Lower leg skin (tissue), 4 donors: ENCODE data around the gene PDRG1. TPM values are rescaled to one million over a fixed set of nuclear protein-coding genes. Genes with fewer than 3 reads are reported as not detected.

Source experiments
- DNase-seq, 2 donors: peaks; one replicate each; pipeline ENCODE4 v3.0.0-alpha.2; 2019; ENCODE audit warnings: low spot score in 2 of 2
- H3K4me3 ChIP-seq: fragments of 200-600 bp; sonication (generic); 2 replicates; pipeline ENCODE4 v1.5.1; 2017; ENCODE audit warnings: mild to moderate bottlenecking, low read depth; ENCODE audit not compliant: poor library complexity, severe bottlenecking
- CTCF ChIP-seq, 3 donors: fragments of 450-650 bp; IDR thresholded peaks; one replicate each; pipeline ENCODE4 v1.5.1; 2016; ENCODE audit warnings: antibody characterized with exemption in 3 of 3, mild to moderate bottlenecking in 3 of 3, moderate library complexity in 2 of 3
- POLR2A ChIP-seq, 2 donors: fragments of 450-650 bp; IDR thresholded peaks; one replicate each; pipeline ENCODE4 v1.6.1; 2016 to 2017; ENCODE audit warnings: antibody characterized with exemption in 2 of 2, mild to moderate bottlenecking in 1 of 2, moderate library complexity in 1 of 2
- WGBS, 2 donors: methylation state at CpG; one replicate each; pipeline ENCODE4 v1.1.5; 2018; 5-methylcytosine and 5-hydroxymethylcytosine counted together
- intact Hi-C: fragments of 100-400 bp; cut with DNase I; formaldehyde crosslinking; loops from one replicate; pipeline ENCODE4 v1.15.0; 2023; ENCODE audit warnings: low total_unique reads
- total RNA-seq, 4 donors: library from RNA; depleted of rRNA; stranded (reverse); fragments of >200 nt; gene quantifications; one replicate each; pipeline ENCODE4 v1.1.0, GENCODE V29; 2016

The PDRG1 gene
- total RNA-seq, 4 donors from 2014 or later = 10.9 to 18.0 (median 13.0) TPM

- no peak for TF ChIP-seq POLR2A (IDR thresholded peaks at IDR 0.05)
- TF ChIP-seq CTCF (IDR thresholded peaks at IDR 0.05) = no peak
- DNase-seq = peak in 1 of 2 donors; percentile 45
- no peak overlapping the region for H3K4me3 ChIP-seq
- intact Hi-C loops = no loop called here
- WGBS, 2 donors = 86 to 90% methylated on average over 6 of the region's 6 CpGs
These were observed 50.2 kb downstream of the PDRG1 start for GRCh38 chr20:31901615-31902014.

DNA sequence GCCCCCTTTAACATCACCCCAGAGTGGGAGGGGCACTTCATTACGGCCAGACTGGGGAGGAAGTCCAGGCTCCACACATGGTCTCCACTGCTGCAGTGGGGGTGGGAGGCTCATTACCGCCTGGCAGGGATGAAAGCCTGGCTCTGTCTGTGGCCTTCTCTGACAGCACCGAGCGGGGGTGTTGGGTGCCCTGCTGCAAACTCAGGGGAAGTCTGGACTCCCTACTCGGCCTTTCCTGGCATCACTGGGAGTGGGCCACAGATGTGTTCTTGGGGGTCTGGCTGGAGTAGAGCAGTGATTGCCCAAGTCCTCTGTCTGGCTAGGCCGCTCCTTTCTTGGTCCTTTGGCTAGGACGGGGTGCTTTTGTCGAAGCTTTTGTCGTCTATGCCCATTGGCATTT lies 54.3 kb downstream of the PDRG1 start:
- intact Hi-C loops = no loop called here
- DNase-seq = peak in 1 of 2 donors; percentile 57
- no peak overlapping the region for H3K4me3 ChIP-seq
- WGBS, 2 donors = 84 to 85% methylated on average over 9 of the region's 9 CpGs
- TF ChIP-seq POLR2A (IDR thresholded peaks at IDR 0.05) (no peak), CTCF (IDR thresholded peaks at IDR 0.05) (no peak)

GRCh38 chr20:31896049-31896448 lies 55.8 kb downstream of the PDRG1 start:
- DNase-seq = peak in 1 of 2 donors; percentile 53

DNA sequence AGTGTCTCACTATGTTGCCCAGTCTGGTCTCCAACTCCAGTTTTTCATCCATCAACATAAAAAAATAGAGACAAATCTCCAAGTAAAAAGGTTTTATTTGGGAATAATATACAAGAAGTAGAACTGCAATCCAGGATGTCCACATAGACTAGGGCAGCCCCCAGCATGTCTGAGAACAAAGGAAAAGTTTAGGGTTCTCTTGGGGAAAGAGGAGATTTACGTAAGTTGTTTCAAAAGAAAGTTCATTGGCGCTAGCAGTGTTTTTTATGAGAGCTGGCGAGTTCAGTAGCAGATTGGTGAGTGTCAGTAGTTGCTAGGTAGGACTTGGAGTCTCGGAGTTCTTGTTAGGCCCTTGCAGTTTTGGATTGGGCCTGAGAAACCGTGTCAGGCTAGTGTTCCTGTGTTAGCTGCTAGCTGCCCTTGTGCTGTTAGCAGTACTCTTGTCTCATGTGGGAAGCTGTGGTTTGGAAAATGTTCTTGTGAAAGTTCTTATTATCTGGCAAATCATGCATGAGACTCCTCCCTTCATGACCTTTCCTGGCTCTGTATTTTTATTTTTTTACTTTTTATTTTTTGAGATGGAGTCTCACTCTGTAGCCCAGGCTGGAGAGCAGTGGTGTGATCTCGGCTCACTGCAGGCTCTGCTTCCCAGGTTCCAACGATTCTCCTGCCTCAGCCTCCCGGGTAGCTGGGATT lies 56.7 kb downstream of the PDRG1 start:
- TF ChIP-seq CTCF (IDR thresholded peaks at IDR 0.05) (no peak), POLR2A (IDR thresholded peaks at IDR 0.05) (no peak)
- no peak overlapping the region for H3K4me3 ChIP-seq
- 36 to 45% methylated on average over 8 of the region's 8 CpGs for WGBS, 2 donors
- DNase-seq = peak; percentile 82 to 85
- intact Hi-C loops = no loop called here

More at GRCh38 chr20:31896049-31896448, 55.8 kb downstream of the PDRG1 start:
- H3K4me3 ChIP-seq = no peak overlapping the region
- intact Hi-C loops = no loop called here
- WGBS, 2 donors = 92 to 94% methylated on average over 9 of the region's 9 CpGs
- TF ChIP-seq POLR2A (IDR thresholded peaks at IDR 0.05) (no peak), CTCF (IDR thresholded peaks at IDR 0.05) (no peak)

Other genes starting within 250 kb of the PDRG1 start
- 100 to 1,000 TPM; 115 to 152 (median 125) TPM for gene BCL2L1, start 229.2 kb downstream of the PDRG1 start, total RNA-seq
- gene TPX2, start 212.8 kb downstream of the PDRG1 start, total RNA-seq = 10 to 100 TPM in 1 of 4 donors, 1 to 10 TPM in 3; 5.9 to 10.2 (median 7.3) TPM
- gene MYLK2, start 132.7 kb downstream of the PDRG1 start, total RNA-seq = under 1 TPM in 1 of 4 donors, not detected in 3; 0.10 TPM
- gene FOXS1, start 106.4 kb downstream of the PDRG1 start, total RNA-seq = under 1 TPM in 2 of 4 donors, not detected in 2; 0.44 to 0.97 TPM
- 1 to 10 TPM in 1 of 4 donors, not detected in 3; 1.5 TPM for gene DUSP15, start 81.5 kb downstream of the PDRG1 start, total RNA-seq
- under 1 TPM in 1 of 4 donors, not detected in 3; 0.16 TPM for gene TTLL9, start 81.4 kb downstream of the PDRG1 start, total RNA-seq
- gene XKR7, start 16.1 kb upstream of the PDRG1 start, total RNA-seq = not detected
- gene CCM2L, start 58.4 kb upstream of the PDRG1 start, total RNA-seq = 1 to 10 TPM in 2 of 4 donors, under 1 TPM in 2; 0.65 to 4.4 (median 2.5) TPM
- gene HCK, start 100.2 kb upstream of the PDRG1 start, total RNA-seq = 10 to 100 TPM in 1 of 4 donors, 1 to 10 TPM in 3; 7.0 to 10.2 (median 8.7) TPM
- 10 to 100 TPM; 42.2 to 49.5 (median 47.3) TPM for gene TM9SF4, start 157.7 kb upstream of the PDRG1 start, total RNA-seq